ENCODE results near the gene DSCAML1. TPM values are rescaled to one million over a fixed set of nuclear protein-coding genes. Genes with fewer than 3 reads are reported as not detected.

The DSCAML1 gene
- total RNA-seq, 1 experiment from 2014 or later: 0.15 TPM

DNA sequence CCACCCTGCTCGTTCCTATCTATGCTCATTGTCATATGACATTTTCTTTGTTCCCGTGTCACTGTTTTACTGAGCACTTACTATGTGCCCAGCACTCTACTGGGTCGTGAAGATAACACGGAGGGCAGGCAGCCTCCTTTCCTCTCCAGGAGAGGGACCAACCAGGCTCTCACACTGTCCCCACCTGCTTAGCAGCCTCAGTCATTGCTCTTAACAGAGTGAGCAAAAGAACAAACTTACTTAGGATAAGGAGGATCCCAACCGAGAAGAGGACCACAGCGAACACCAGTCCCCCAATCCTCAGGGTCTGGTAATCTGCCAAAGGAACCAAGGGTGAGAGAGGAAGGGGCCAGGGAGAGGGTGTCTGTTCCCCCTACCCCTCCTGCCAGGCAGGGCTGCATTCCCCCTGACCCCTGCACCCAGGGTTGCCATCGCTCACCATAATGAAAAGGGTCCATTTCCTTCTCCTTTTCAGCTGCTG, 44.6 kb upstream of the DSCAML1 start:
- Histone ChIP-seq H3K23me2 (ENCODE audit: insufficient read length, low read depth, low read length, poor library complexity, severe bottlenecking) (no peaks in the 10 kb centered on the region), H2AK5ac (ENCODE audit: insufficient read length, low read length) (no peak overlapping the region), H3K27me3 (ENCODE audit: insufficient read depth, low read length) (no peaks in the 10 kb centered on the region), H2BK20ac (ENCODE audit: low read depth, low read length, poor library complexity, severe bottlenecking) (no peak overlapping the region), H3K9me3 (ENCODE audit: control insufficient read depth, low read depth, low read length) (no peaks in the 10 kb centered on the region), H4K91ac (ENCODE audit: insufficient read length, low read depth, low read length) (no peak overlapping the region), H4K20me1 (ENCODE audit: control insufficient read depth, insufficient read depth, insufficient read length) (peaks cover 2% of the 10 kb centered on the region), H3K4me2 (ENCODE audit: insufficient read depth, insufficient read length, low read length) (no peak overlapping the region), H3K9ac (ENCODE audit: extremely low read depth, insufficient read length, low read length) (no peak overlapping the region), H3K23ac (ENCODE audit: insufficient read length, low read depth, low read length) (no peak overlapping the region), H2BK120ac (ENCODE audit: low read depth, low read length, poor library complexity, severe bottlenecking) (no peak overlapping the region), H4K5ac (ENCODE audit: insufficient read length, low read depth, low read length) (no peak overlapping the region), H3K18ac (ENCODE audit: insufficient read length, low read depth, low read length) (no peak overlapping the region), H3K4ac (ENCODE audit: low read depth, low read length) (no peak overlapping the region), H2BK15ac (ENCODE audit: low read depth, low read length) (no peak overlapping the region; the same call in 1 of the 2 replicates), H2BK12ac (ENCODE audit: insufficient read length, low read depth, low read length) (no peak overlapping the region), H3K56ac (ENCODE audit: insufficient read length, low read depth, low read length) (no peak overlapping the region), H3K27ac (ENCODE audit: insufficient read length, low read depth, low read length) (no peak overlapping the region), H2AFZ (ENCODE audit: low read length) (no peak overlapping the region), H3K14ac (ENCODE audit: insufficient read depth, low read length) (no peak overlapping the region), H3K79me1 (ENCODE audit: insufficient read depth, low read depth, low read length, poor library complexity, severe bottlenecking) (no peaks in the 10 kb centered on the region), H4K8ac (replicated peaks; ENCODE audit: insufficient read length, low read depth, low read length) (no peak overlapping the region), H2BK5ac (ENCODE audit: insufficient read length, low read length) (no peak overlapping the region), H3T11ph (ENCODE audit: low read length) (no peak overlapping the region), H3K79me2 (ENCODE audit: insufficient read depth, low read length) (no peaks in the 10 kb centered on the region), H3K4me1 (ENCODE audit: insufficient read depth, low read length) (no peaks in the 10 kb centered on the region)
- Mint-ChIP-seq H3K27ac (no peak overlapping the region), H3K9me3 (no peaks in the 10 kb centered on the region), H3K4me1 (peaks cover 13 to 14% of the 10 kb centered on the region in 2 experiments), H3K4me3 (no peak overlapping the region), H3K36me3 (ENCODE audit: insufficient read depth in 1 of 3, low read depth in 3 of 3) (peaks cover 0 to 10% (median 0%) of the 10 kb centered on the region in 3 experiments; a peak in 2 of 7 replicates), H3K27me3 (ENCODE audit: low read depth) (peaks cover 4% of the 10 kb centered on the region)
- TF ChIP-seq, protein P1, sequence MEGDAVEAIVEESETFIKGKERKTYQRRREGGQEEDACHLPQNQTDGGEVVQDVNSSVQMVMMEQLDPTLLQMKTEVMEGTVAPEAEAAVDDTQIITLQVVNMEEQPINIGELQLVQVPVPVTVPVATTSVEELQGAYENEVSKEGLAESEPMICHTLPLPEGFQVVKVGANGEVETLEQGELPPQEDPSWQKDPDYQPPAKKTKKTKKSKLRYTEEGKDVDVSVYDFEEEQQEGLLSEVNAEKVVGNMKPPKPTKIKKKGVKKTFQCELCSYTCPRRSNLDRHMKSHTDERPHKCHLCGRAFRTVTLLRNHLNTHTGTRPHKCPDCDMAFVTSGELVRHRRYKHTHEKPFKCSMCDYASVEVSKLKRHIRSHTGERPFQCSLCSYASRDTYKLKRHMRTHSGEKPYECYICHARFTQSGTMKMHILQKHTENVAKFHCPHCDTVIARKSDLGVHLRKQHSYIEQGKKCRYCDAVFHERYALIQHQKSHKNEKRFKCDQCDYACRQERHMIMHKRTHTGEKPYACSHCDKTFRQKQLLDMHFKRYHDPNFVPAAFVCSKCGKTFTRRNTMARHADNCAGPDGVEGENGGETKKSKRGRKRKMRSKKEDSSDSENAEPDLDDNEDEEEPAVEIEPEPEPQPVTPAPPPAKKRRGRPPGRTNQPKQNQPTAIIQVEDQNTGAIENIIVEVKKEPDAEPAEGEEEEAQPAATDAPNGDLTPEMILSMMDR (conservative IDR thresholded peaks at IDR 0.05): no peak
- no peak for DNase-seq
- WGBS (ENCODE audit: extremely low coverage, insufficient read length, low lambda C conversion rate): no CpG with 5 or more reads among the region's 7 CpGs

All from H9 (cell line).